NB4 (cell line): Measurements from ENCODE around the gene CCNO.

Experiments used
- CTCF ChIP-seq: IDR thresholded peaks from one replicate; pipeline ENCODE4 v1.5.1; 2012; ENCODE audit warnings: low read depth, low read length
- POLR2A ChIP-seq: IDR thresholded peaks from 2 replicates; pipeline ENCODE4 v1.6.1; 2011; ENCODE audit warnings: mild to moderate bottlenecking; ENCODE audit not compliant: insufficient read length; ENCODE audit errors: extremely low read depth

- TF ChIP-seq CTCF (no peak), POLR2A (no peak)
Measured at GRCh38 chr5:55231029-55231918, 2.1 kb downstream of the CCNO start.
